K562 (cell line): ENCODE results near the gene PRDM16. TPM values are rescaled to one million over a fixed set of nuclear protein-coding genes. Genes with fewer than 3 reads are reported as not detected.

Source experiments
- AFF4 ChIP-seq: sonication (generic); formaldehyde crosslinking; IDR thresholded peaks from 2 replicates; pipeline ENCODE4 v1.8.0; 2023; ENCODE audit warnings: mild to moderate bottlenecking, missing genetic modification reagents
- ELF2 ChIP-seq: fragments of 250-450 bp; sonication (Bioruptor Pico); IDR thresholded peaks from 2 replicates; pipeline ENCODE4 v1.5.0; 2021; ENCODE audit warnings: mild to moderate bottlenecking
- MTA1 ChIP-seq: fragments of 450-650 bp; IDR thresholded peaks from 2 replicates; pipeline ENCODE4 v1.6.1; 2017; ENCODE audit warnings: borderline replicate concordance
- NCOA2 ChIP-seq, 2 experiments: fragments of 450-650 bp; IDR thresholded peaks; 2 replicates each; pipeline ENCODE4 v1.6.1; 2018; ENCODE audit warnings: mild to moderate bottlenecking in 2 of 2, moderate library complexity in 1 of 2; ENCODE audit not compliant: partially characterized antibody in 2 of 2
- NR1H2 ChIP-seq: sonication (generic); formaldehyde crosslinking; IDR thresholded peaks from 2 replicates; pipeline ENCODE4 v1.4.0; 2020; ENCODE audit warnings: mild to moderate bottlenecking, missing genetic modification reagents
- SLC30A9 ChIP-seq: fragments of 250-450 bp; sonication (Bioruptor Pico); IDR thresholded peaks from 2 replicates; pipeline ENCODE4 v1.8.0; 2022; ENCODE audit warnings: mild to moderate bottlenecking, moderate library complexity
- SNIP1 ChIP-seq: fragments of 450-650 bp; IDR thresholded peaks from 2 replicates; pipeline ENCODE4 v1.7.1; 2017; ENCODE audit warnings: low read depth, mild to moderate bottlenecking
- TBL1XR1 ChIP-seq, 2 experiments: IDR thresholded peaks; 2 replicates each; pipeline ENCODE4 v1.6.1; 2012; ENCODE audit warnings: improper control_type of control experiment in 2 of 2, low read length in 2 of 2, mild to moderate bottlenecking in 1 of 2
- TFAP4 ChIP-seq: sonication (generic); formaldehyde crosslinking; IDR thresholded peaks from 2 replicates; pipeline ENCODE4 v1.8.0; 2022; ENCODE audit warnings: missing genetic modification reagents, mild to moderate bottlenecking, moderate library complexity, borderline replicate concordance
- THAP12 ChIP-seq: fragments of 250-450 bp; sonication (Bioruptor Pico); IDR thresholded peaks from 2 replicates; pipeline ENCODE4 v1.9.0; 2021; ENCODE audit warnings: mild to moderate bottlenecking, inconsistent platforms
- ZNF407 ChIP-seq: fragments of 450-650 bp; IDR thresholded peaks from 2 replicates; pipeline ENCODE4 v1.6.1; 2016; ENCODE audit warnings: low read depth
- ZNF41 ChIP-seq: fragments of 250-450 bp; sonication (Bioruptor Pico); conservative IDR thresholded peaks from 2 replicates; pipeline ENCODE4 v1.4.0; 2020; ENCODE audit warnings: mild to moderate bottlenecking
- ZNF644 ChIP-seq: fragments of 200-800 bp; sonication (Bioruptor generic); IDR thresholded peaks from 2 replicates; pipeline ENCODE4 v1.6.1; 2016; ENCODE audit warnings: low read depth, missing genetic modification characterization, missing compliant biosample characterization
- polyA plus RNA-seq, 8 experiments: library from polyadenylated mRNA; depleted of rRNA in 4 of 8; stranded (reverse) in 5 of 8; unstranded in 3 of 8; fragments of >200 nt; fragmentation: Nextera tagmentation in 2 of 8; fragmentation: Illumina TruSeq in 1 of 8; extraction: Ambion mirVana in 2 of 8; extraction: Trizol in 1 of 8; gene quantifications; 2 replicates each; pipeline versions ENCODE4 v1.2.1 to v1.2.3, GENCODE V29; 2011 to 2014; ENCODE audit warnings: inconsistent platforms in 1 of 8, missing spikeins in 1 of 8
- total RNA-seq, 7 experiments: library from RNA; depleted of rRNA in 6 of 7; stranded (reverse); fragments of >200 nt in 6 of 7; fragmentation: Illumina TruSeq in 2 of 7; extraction: Trizol in 2 of 7; gene quantifications; 2 replicates each; pipeline versions ENCODE4 v1.2.1 to v1.2.3, GENCODE V29; 2011 to 2021; ENCODE audit warnings: low replicate concordance in 1 of 7

Gene PRDM16
- total and polyA plus RNA-seq, 9 of the 15 experiments (the other 6 are each of a cell fraction or from before 2014, with no cell fraction given), result 0.10 to 0.27 TPM; not detected in 7

- TF ChIP-seq AFF4 (CRISPR knock-in tag), result no peak
- TF ChIP-seq MTA1, result no peak
- no peak for TF ChIP-seq ZNF644 (tag)
- no peak for TF ChIP-seq TBL1XR1 (IDR thresholded peaks at IDR 0.05; ENCODE audit: low read length in 2 of 2)
- no peak for TF ChIP-seq TFAP4 (CRISPR knock-in tag)
- no peak for TF ChIP-seq SLC30A9
- no peak for TF ChIP-seq ELF2
- TF ChIP-seq NCOA2 (IDR thresholded peaks at IDR 0.05; ENCODE audit: partially characterized antibody in 2 of 2), result no peak
- TF ChIP-seq THAP12, result no peak
- no peak for TF ChIP-seq ZNF41 (CRISPR knock-in tag)
- TF ChIP-seq SNIP1, result no peak
- TF ChIP-seq ZNF407, result no peak
- no peak for TF ChIP-seq NR1H2
- TF ChIP-seq, all 486 proteins: peak for 0
Measured at GRCh38 chr1:3139871-3140361, 70.9 kb downstream of the PRDM16 start (continued).
